ENCODE data around the gene PDE6B.

GRCh38 chr4:616091-616490 is 9.3 kb upstream of the PDE6B start:
- TF ChIP-seq POLR2A (IDR thresholded peaks at IDR 0.05) (no peak), CTCF (IDR thresholded peaks at IDR 0.05) (no peak), POLR2AphosphoS5 (IDR thresholded peaks at IDR 0.05) (no peak), EP300 (IDR thresholded peaks at IDR 0.05) (no peak)

All from upper lobe of left lung (tissue), 4 donors.